GM23338 (cell line): ENCODE results near the gene RNF17. TPM values are rescaled to one million over a fixed set of nuclear protein-coding genes. Genes with fewer than 3 reads are reported as not detected.

ENCODE experiments used
- ATAC-seq: fragments of 200-7000 bp; cut with Tn5 transposase; 3 replicates; pipeline ENCODE4 v1.9.1; 2020
- DNase-seq: peaks from one replicate; pipeline ENCODE4 v3.0.0-alpha.2; 2015; ENCODE audit warnings: low spot score
- H2AFZ ChIP-seq: fragments of 200-600 bp; sonication (generic); 2 replicates; pipeline ENCODE4 v1.8.0; 2016; ENCODE audit warnings: antibody characterized with exemption, mild to moderate bottlenecking, moderate library complexity
- H3F3A ChIP-seq: fragments of 200-600 bp; sonication (generic); replicated peaks from 2 replicates; pipeline ENCODE4 v1.8.0; 2017; ENCODE audit warnings: antibody characterized with exemption, mixed run types, low read depth
- H3K27ac ChIP-seq: fragments of 200-600 bp; sonication (generic); 2 replicates; pipeline ENCODE4 v1.6.1; 2016; ENCODE audit warnings: low read depth
- H3K27me3 ChIP-seq: fragments of 200-600 bp; sonication (generic); 2 replicates; pipeline ENCODE4 v1.8.0; 2016; ENCODE audit warnings: mild to moderate bottlenecking, mixed run types, moderate library complexity; ENCODE audit not compliant: insufficient read depth
- H3K36me3 ChIP-seq: fragments of 200-600 bp; sonication (generic); 2 replicates; pipeline ENCODE4 v1.8.0; 2016; ENCODE audit warnings: mild to moderate bottlenecking; ENCODE audit not compliant: insufficient read depth
- H3K4me1 ChIP-seq: fragments of 200-600 bp; sonication (generic); 2 replicates; pipeline ENCODE4 v1.8.0; 2016; ENCODE audit warnings: mild to moderate bottlenecking, moderate library complexity; ENCODE audit not compliant: insufficient read depth
- H3K4me2 ChIP-seq: fragments of 200-600 bp; sonication (generic); 2 replicates; pipeline ENCODE4 v1.7.1; 2017; ENCODE audit warnings: mixed run types
- H3K4me3 ChIP-seq: fragments of 200-600 bp; sonication (generic); 2 replicates; pipeline ENCODE4 v1.6.1; 2016; ENCODE audit warnings: mixed run types
- H3K79me2 ChIP-seq: fragments of 200-600 bp; sonication (generic); replicated peaks from 2 replicates; pipeline ENCODE4 v1.8.0; 2017; ENCODE audit warnings: mild to moderate bottlenecking; ENCODE audit not compliant: insufficient read depth
- H3K9me2 ChIP-seq: fragments of 200-600 bp; sonication (generic); 2 replicates; pipeline ENCODE4 v1.8.0; 2017; ENCODE audit not compliant: insufficient read depth
- H4K20me1 ChIP-seq: fragments of 200-600 bp; sonication (generic); replicated peaks from 2 replicates; pipeline ENCODE4 v1.8.0; 2017; ENCODE audit warnings: mild to moderate bottlenecking; ENCODE audit not compliant: insufficient read depth
- H3K27ac Mint-ChIP-seq: 2 replicates; pipeline ENCODE4 v1.8.0; 2020; ENCODE audit warnings: inconsistent platforms, mild to moderate bottlenecking, moderate library complexity, mixed read lengths
- H3K27me3 Mint-ChIP-seq: 3 replicates; pipeline ENCODE4 v1.8.0; 2022; ENCODE audit warnings: low read depth, mild to moderate bottlenecking, moderate library complexity, mixed read lengths, inconsistent platforms; ENCODE audit not compliant: insufficient read depth, poor library complexity
- H3K36me3 Mint-ChIP-seq: 3 replicates; pipeline ENCODE4 v1.8.0; 2021; ENCODE audit warnings: low read depth, mild to moderate bottlenecking, inconsistent platforms, moderate library complexity, mixed read lengths
- H3K4me1 Mint-ChIP-seq: 3 replicates; pipeline ENCODE4 v1.8.0; 2020; ENCODE audit warnings: mild to moderate bottlenecking, inconsistent platforms, mixed read lengths
- H3K4me3 Mint-ChIP-seq: 3 replicates; pipeline ENCODE4 v1.8.0; 2021; ENCODE audit warnings: moderate library complexity, mild to moderate bottlenecking, inconsistent platforms, mixed read lengths
- H3K9me3 Mint-ChIP-seq: 3 replicates; pipeline ENCODE4 v1.8.0; 2020; ENCODE audit warnings: moderate library complexity, mild to moderate bottlenecking, inconsistent platforms, mixed read lengths
- EZH2phosphoT487 ChIP-seq: fragments of 200-600 bp; sonication (generic); IDR thresholded peaks from one replicate; pipeline ENCODE4 v1.8.1; 2018; ENCODE audit warnings: antibody characterized with exemption; ENCODE audit not compliant: unreplicated experiment
- JUNB ChIP-seq: IDR thresholded peaks from one replicate; pipeline ENCODE4 v1.6.1; 2016; ENCODE audit warnings: antibody characterized with exemption; ENCODE audit not compliant: unreplicated experiment
- polyA plus RNA-seq: library from polyadenylated mRNA; unstranded; fragments of >200 nt; fragmentation: Nextera tagmentation; extraction: Ambion mirVana; gene quantifications from 2 replicates; pipeline ENCODE4 v1.2.1, GENCODE V29; 2016
- total RNA-seq: library from RNA; depleted of rRNA; stranded (reverse); fragments of >200 nt; shearing (Covaris generic); gene quantifications from 2 replicates; pipeline ENCODE4 v1.2.3, GENCODE V29; 2014
- TF ChIP-seq, protein P1 (sequence below): IDR thresholded peaks from one replicate; pipeline ENCODE4 v1.6.1; 2018; ENCODE audit warnings: antibody characterized with exemption; ENCODE audit not compliant: unreplicated experiment
- TF ChIP-seq, protein P2 (sequence below): IDR thresholded peaks from 2 replicates; pipeline ENCODE4 v1.6.1; 2016; ENCODE audit warnings: antibody characterized with exemption
- TF ChIP-seq, protein P3 (sequence below): fragments of 250-450 bp; sonication (Bioruptor Pico); IDR thresholded peaks from 2 replicates; pipeline ENCODE4 v1.5.0; 2020; ENCODE audit warnings: mild to moderate bottlenecking, moderate library complexity

Gene RNF17
- total and polyA plus RNA-seq, 2 experiments from 2014 or later, result 0.16 TPM; not detected in 1

DNA sequence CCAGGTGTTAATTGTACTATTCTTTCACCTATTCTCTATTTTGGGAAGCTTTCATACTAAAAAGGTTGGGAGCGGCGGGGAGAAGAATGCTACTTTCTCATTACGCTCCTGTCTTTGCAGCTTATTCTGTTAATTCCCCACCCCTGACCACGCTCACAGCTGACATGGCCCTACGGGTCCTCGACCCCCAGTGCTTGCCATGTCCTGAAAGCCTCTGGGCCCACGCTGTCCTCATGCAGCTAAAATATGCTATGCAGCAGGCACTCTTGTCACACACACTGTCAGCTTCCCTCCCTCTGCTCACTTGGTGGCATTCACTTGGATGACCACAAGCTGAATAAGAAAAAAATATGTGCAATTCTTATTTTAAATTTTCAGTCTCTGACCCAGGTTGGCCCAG lies 126.3 kb downstream of the RNF17 start:
- H3K4me1 Mint-ChIP-seq, result peaks cover 17% of the 10 kb centered on the region
- Histone ChIP-seq H3K9me2 (no peaks in the 10 kb centered on the region), H2AFZ (no peak overlapping the region), H3K79me2 (no peaks in the 10 kb centered on the region), H3K4me3 (no peak overlapping the region), H3K4me1 (peaks cover 17% of the 10 kb centered on the region; the same call in 1 of the 2 replicates), H3F3A (no peaks in the 10 kb centered on the region), H3K4me2 (no peak overlapping the region), H4K20me1 (peaks cover 5% of the 10 kb centered on the region), H3K27ac (no peak overlapping the region), H3K36me3 (peaks cover 5% of the 10 kb centered on the region), H3K27me3 (no peaks in the 10 kb centered on the region)
- no peak overlapping the region for H3K4me3 Mint-ChIP-seq
- TF ChIP-seq, protein P1, sequence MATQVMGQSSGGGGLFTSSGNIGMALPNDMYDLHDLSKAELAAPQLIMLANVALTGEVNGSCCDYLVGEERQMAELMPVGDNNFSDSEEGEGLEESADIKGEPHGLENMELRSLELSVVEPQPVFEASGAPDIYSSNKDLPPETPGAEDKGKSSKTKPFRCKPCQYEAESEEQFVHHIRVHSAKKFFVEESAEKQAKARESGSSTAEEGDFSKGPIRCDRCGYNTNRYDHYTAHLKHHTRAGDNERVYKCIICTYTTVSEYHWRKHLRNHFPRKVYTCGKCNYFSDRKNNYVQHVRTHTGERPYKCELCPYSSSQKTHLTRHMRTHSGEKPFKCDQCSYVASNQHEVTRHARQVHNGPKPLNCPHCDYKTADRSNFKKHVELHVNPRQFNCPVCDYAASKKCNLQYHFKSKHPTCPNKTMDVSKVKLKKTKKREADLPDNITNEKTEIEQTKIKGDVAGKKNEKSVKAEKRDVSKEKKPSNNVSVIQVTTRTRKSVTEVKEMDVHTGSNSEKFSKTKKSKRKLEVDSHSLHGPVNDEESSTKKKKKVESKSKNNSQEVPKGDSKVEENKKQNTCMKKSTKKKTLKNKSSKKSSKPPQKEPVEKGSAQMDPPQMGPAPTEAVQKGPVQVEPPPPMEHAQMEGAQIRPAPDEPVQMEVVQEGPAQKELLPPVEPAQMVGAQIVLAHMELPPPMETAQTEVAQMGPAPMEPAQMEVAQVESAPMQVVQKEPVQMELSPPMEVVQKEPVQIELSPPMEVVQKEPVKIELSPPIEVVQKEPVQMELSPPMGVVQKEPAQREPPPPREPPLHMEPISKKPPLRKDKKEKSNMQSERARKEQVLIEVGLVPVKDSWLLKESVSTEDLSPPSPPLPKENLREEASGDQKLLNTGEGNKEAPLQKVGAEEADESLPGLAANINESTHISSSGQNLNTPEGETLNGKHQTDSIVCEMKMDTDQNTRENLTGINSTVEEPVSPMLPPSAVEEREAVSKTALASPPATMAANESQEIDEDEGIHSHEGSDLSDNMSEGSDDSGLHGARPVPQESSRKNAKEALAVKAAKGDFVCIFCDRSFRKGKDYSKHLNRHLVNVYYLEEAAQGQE, result no peak
- H3K9me3 Mint-ChIP-seq, result no peaks in the 10 kb centered on the region; the same call in 2 of the 3 replicates
- H3K27me3 Mint-ChIP-seq, result peaks cover 8% of the 10 kb centered on the region
- H3K27ac Mint-ChIP-seq, result no peak overlapping the region; the same call in 1 of the 2 replicates
- peaks cover 57% of the 10 kb centered on the region for H3K36me3 Mint-ChIP-seq
- no peak for ATAC-seq
- DNase-seq, result no peak

DNA sequence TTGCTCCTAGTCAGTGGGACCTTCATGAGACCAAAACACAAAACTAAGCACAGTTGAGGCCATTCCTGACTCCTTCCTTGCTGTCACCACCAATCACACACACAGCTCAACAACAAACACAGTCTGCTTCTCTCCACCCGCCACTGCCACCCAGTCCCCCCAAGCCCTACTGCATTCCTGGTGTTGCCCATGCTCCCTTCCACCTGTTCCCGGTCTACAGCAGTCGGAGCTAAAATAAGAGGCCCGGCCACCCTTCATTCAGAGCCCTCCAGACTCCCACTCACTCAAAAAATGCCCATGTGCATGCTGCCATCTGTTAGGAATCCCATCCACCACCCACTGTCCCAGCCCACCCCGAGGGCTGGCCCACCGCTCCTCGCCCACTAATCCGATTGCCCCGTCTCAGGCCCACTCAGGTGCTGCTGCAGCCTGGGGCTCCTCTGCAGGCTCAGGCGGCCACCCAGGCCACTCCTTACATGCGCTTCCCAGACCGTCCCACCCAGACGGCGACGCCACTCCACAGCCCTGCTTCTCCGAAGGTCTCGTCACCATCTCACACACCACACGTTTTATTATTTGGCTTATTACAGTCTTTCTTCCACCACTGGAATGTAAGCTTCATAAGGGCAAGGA lies 127.6 kb downstream of the RNF17 start:
- ATAC-seq, result no peak

More for the DNA sequence above, 127.6 kb downstream of the RNF17 start:
- Histone ChIP-seq H3K4me2 (no peak overlapping the region), H3K9me2 (no peaks in the 10 kb centered on the region), H3K27me3 (no peaks in the 10 kb centered on the region), H3K27ac (no peak overlapping the region), H3K4me3 (no peak overlapping the region), H3K4me1 (peaks cover 17% of the 10 kb centered on the region; the same call in 1 of the 2 replicates), H2AFZ (no peak overlapping the region), H4K20me1 (peaks cover 9% of the 10 kb centered on the region), H3K36me3 (peaks cover 3% of the 10 kb centered on the region), H3K79me2 (no peaks in the 10 kb centered on the region), H3F3A (no peaks in the 10 kb centered on the region)
- Mint-ChIP-seq H3K27me3 (peaks cover 8% of the 10 kb centered on the region), H3K36me3 (peaks cover 50% of the 10 kb centered on the region), H3K4me3 (no peak overlapping the region), H3K9me3 (no peaks in the 10 kb centered on the region; the same call in 2 of the 3 replicates), H3K27ac (no peak overlapping the region; the same call in 1 of the 2 replicates), H3K4me1 (peaks cover 17% of the 10 kb centered on the region)
- DNase-seq, result no peak
- TF ChIP-seq, protein P2, sequence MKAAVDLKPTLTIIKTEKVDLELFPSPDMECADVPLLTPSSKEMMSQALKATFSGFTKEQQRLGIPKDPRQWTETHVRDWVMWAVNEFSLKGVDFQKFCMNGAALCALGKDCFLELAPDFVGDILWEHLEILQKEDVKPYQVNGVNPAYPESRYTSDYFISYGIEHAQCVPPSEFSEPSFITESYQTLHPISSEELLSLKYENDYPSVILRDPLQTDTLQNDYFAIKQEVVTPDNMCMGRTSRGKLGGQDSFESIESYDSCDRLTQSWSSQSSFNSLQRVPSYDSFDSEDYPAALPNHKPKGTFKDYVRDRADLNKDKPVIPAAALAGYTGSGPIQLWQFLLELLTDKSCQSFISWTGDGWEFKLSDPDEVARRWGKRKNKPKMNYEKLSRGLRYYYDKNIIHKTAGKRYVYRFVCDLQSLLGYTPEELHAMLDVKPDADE, result no peak
- TF ChIP-seq, protein P3, sequence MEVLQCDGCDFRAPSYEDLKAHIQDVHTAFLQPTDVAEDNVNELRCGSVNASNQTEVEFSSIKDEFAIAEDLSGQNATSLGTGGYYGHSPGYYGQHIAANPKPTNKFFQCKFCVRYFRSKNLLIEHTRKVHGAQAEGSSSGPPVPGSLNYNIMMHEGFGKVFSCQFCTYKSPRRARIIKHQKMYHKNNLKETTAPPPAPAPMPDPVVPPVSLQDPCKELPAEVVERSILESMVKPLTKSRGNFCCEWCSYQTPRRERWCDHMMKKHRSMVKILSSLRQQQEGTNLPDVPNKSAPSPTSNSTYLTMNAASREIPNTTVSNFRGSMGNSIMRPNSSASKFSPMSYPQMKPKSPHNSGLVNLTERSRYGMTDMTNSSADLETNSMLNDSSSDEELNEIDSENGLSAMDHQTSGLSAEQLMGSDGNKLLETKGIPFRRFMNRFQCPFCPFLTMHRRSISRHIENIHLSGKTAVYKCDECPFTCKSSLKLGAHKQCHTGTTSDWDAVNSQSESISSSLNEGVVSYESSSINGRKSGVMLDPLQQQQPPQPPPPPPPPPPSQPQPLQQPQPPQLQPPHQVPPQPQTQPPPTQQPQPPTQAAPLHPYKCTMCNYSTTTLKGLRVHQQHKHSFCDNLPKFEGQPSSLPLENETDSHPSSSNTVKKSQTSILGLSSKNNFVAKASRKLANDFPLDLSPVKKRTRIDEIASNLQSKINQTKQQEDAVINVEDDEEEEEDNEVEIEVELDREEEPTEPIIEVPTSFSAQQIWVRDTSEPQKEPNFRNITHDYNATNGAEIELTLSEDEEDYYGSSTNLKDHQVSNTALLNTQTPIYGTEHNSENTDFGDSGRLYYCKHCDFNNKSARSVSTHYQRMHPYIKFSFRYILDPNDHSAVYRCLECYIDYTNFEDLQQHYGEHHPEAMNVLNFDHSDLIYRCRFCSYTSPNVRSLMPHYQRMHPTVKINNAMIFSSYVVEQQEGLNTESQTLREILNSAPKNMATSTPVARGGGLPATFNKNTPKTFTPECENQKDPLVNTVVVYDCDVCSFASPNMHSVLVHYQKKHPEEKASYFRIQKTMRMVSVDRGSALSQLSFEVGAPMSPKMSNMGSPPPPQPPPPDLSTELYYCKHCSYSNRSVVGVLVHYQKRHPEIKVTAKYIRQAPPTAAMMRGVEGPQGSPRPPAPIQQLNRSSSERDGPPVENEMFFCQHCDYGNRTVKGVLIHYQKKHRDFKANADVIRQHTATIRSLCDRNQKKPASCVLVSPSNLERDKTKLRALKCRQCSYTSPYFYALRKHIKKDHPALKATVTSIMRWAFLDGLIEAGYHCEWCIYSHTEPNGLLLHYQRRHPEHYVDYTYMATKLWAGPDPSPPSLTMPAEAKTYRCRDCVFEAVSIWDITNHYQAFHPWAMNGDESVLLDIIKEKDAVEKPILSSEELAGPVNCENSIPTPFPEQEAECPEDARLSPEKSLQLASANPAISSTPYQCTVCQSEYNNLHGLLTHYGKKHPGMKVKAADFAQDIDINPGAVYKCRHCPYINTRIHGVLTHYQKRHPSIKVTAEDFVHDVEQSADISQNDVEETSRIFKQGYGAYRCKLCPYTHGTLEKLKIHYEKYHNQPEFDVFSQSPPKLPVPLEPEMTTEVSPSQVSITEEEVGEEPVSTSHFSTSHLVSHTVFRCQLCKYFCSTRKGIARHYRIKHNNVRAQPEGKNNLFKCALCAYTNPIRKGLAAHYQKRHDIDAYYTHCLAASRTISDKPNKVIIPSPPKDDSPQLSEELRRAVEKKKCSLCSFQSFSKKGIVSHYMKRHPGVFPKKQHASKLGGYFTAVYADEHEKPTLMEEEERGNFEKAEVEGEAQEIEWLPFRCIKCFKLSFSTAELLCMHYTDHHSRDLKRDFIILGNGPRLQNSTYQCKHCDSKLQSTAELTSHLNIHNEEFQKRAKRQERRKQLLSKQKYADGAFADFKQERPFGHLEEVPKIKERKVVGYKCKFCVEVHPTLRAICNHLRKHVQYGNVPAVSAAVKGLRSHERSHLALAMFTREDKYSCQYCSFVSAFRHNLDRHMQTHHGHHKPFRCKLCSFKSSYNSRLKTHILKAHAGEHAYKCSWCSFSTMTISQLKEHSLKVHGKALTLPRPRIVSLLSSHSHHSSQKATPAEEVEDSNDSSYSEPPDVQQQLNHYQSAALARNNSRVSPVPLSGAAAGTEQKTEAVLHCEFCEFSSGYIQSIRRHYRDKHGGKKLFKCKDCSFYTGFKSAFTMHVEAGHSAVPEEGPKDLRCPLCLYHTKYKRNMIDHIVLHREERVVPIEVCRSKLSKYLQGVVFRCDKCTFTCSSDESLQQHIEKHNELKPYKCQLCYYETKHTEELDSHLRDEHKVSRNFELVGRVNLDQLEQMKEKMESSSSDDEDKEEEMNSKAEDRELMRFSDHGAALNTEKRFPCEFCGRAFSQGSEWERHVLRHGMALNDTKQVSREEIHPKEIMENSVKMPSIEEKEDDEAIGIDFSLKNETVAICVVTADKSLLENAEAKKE (CRISPR knock-in tag), result no peak
- TF ChIP-seq EZH2phosphoT487 (no peak), JUNB (no peak)
